GM12864 (cell line): Measurements from ENCODE around the gene CCDC71L.

ENCODE experiments used
- DNase-seq: peaks from one replicate; pipeline ENCODE4 v3.0.0-alpha.2; 2011; ENCODE audit warnings: low read depth
- H3K4me3 ChIP-seq: 2 replicates; pipeline ENCODE4 v1.5.1; 2011; ENCODE audit warnings: mild to moderate bottlenecking, low read depth, low read length, control low read depth
- CTCF ChIP-seq: IDR thresholded peaks from 2 replicates; pipeline ENCODE4 v1.5.1; 2011; ENCODE audit warnings: low read depth, mild to moderate bottlenecking, moderate library complexity, low read length, control low read depth, inconsistent platforms; ENCODE audit errors: missing control alignments

The CCDC71L gene

GRCh38 chr7:106621393-106622132 lies 39.4 kb downstream of the CCDC71L start:
- TF ChIP-seq CTCF = no peak
- no peak overlapping the region for H3K4me3 ChIP-seq
- DNase-seq = no peak

GRCh38 chr7:106620676-106621075 lies 40.3 kb downstream of the CCDC71L start:
- DNase-seq = no peak
- TF ChIP-seq CTCF = no peak
- H3K4me3 ChIP-seq = no peak overlapping the region

DNA sequence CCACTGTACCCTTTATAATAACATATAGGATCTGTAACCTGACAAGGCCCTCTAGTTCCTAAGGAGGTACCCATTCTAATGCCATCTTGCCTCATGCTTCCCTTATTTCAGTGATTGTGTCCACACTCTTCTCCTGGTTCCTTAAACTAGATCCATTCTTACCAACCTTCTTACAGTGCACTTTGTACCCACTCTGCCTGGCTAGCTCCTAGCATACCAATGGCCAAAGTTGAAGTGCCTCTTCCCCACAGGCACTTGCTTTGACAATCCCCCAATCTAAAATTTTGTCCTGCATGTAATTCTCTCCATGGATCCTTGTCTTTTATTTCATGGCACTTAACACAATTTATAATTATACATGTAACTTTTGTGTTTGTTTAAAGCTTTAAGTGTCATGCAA lies 40.9 kb downstream of the CCDC71L start:
- TF ChIP-seq CTCF = no peak
- no peak overlapping the region for H3K4me3 ChIP-seq
- no peak for DNase-seq

DNA sequence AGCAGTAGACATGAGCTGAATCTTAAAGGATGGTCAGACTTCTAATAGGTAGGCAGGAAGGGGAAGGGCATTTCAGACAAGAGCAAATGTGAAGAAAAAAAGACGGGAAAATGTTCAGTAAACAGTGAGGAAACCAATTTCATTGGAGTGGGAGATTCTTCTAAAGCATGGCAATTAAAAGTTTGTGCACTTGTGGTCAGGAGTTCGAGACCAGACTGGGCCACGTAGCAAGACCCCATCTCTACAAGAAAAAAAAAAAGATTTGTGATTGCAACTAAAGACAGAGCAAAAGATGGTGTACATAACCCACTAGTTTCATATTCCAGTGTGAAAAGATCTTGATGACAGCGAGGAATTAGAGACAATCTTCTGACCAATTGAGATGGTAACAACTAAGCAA lies 41.7 kb downstream of the CCDC71L start:
- no peak for DNase-seq
- no peak overlapping the region for H3K4me3 ChIP-seq
- no peak for TF ChIP-seq CTCF

- no peak overlapping the region for H3K4me3 ChIP-seq
- DNase-seq = no peak
- no peak for TF ChIP-seq CTCF
These were observed 42.5 kb downstream of the CCDC71L start for GRCh38 chr7:106618480-106618879.

GRCh38 chr7:106617860-106618259 lies 43.1 kb downstream of the CCDC71L start:
- no peak for DNase-seq
- no peak overlapping the region for H3K4me3 ChIP-seq
- no peak for TF ChIP-seq CTCF

GRCh38 chr7:106616708-106617051 lies 44.3 kb downstream of the CCDC71L start:
- DNase-seq = no peak
- TF ChIP-seq CTCF = no peak

More at GRCh38 chr7:106616708-106617051, 44.3 kb downstream of the CCDC71L start:
- no peak overlapping the region for H3K4me3 ChIP-seq
